Measurements from ENCODE around the gene RAB37. TPM values are rescaled to one million over a fixed set of nuclear protein-coding genes. Genes with fewer than 3 reads are reported as not detected.

Gene RAB37
- total and polyA plus RNA-seq, 9 of the 15 experiments (the other 6 are each of a cell fraction or from before 2014, with no cell fraction given) = 0.03 to 0.27 (median 0.11) TPM; not detected in 4

GRCh38 chr17:74758848-74759168 is 21.8 kb downstream of the RAB37 start:
- WGBS (ENCODE audit: insufficient coverage, low coverage, missing lambda C conversion rate) = 100% methylated on average over 2 of the region's 2 CpGs
- Histone ChIP-seq H3K4me1 (replicated peaks in 1 of 2; ENCODE audit: control insufficient read depth in 2 of 2, insufficient read depth in 2 of 2, low read length in 2 of 2) (peaks cover 37 to 72% of the 10 kb centered on the region in 2 experiments), H3K4me2 (ENCODE audit: insufficient read depth, low read length) (no peak overlapping the region), H3K79me2 (ENCODE audit: control insufficient read depth, insufficient read depth, low read length) (peaks cover 64% of the 10 kb centered on the region), H2AFZ (ENCODE audit: low read depth, low read length) (no peak overlapping the region), H3K9ac (ENCODE audit: insufficient read depth in 1 of 2, low read depth in 2 of 2, low read length in 2 of 2) (peak overlapping the region in 1 of 2 experiments; percentile 70; a peak in 2 of 4 replicates), H3K9me3 (replicated peaks; ENCODE audit: control insufficient read depth, insufficient read depth, low read depth, low read length) (no peaks in the 10 kb centered on the region), H3K9me1 (ENCODE audit: control insufficient read depth, insufficient read depth, low read length) (peaks cover 27% of the 10 kb centered on the region), H3K36me3 (ENCODE audit: control insufficient read depth, insufficient read depth, low read length) (peaks cover 9% of the 10 kb centered on the region; the same call in 2 of the 3 replicates), H3K4me3 (no peak overlapping the region), H4K20me1 (replicated peaks; ENCODE audit: control insufficient read depth, insufficient read depth, low read length) (peaks cover 31% of the 10 kb centered on the region; the same call in 1 of the 2 replicates), H3K27ac (ENCODE audit: extremely low read depth, low read depth, low read length) (no peak overlapping the region), H3K27me3 (ENCODE audit: control insufficient read depth in 2 of 2, insufficient read depth in 2 of 2, low read length in 2 of 2) (no peaks in the 10 kb centered on the region)
- FAIRE-seq (no peak), DNase-seq (ENCODE audit: extremely low read depth in 1 of 4, low spot score in 3 of 4) (peak in 1 of 4 experiments; percentile 49), ATAC-seq (peak; percentile 11; the same call in 1 of the 3 replicates)
- BruUV-seq (replicated peaks) = no TSS peak
- POLR2A ChIA-PET = interaction anchor here (0.8 to 2.7 kb wide), 4 partner anchors 9 to 17 kb away, joined by 3 to 22 read pairs (median 4); no protein-coding TSS in a partner anchor
- TF ChIP-seq ZNF316 (IDR thresholded peaks at IDR 0.05) (peak; percentile 89), MCM7 (IDR thresholded peaks at IDR 0.05) (no peak), MAFG (tag; conservative IDR thresholded peaks at IDR 0.05) (peak; percentile 74), TFAP4 (CRISPR knock-in tag; IDR thresholded peaks at IDR 0.05; ENCODE audit: borderline replicate concordance) (peak; percentile 61; the same call in 1 of the 2 replicates), POLR2AphosphoS5 (IDR thresholded peaks at IDR 0.05; ENCODE audit: control insufficient read depth, insufficient read depth, low read depth, low read length) (no peak), MAFK (IDR thresholded peaks at IDR 0.05; ENCODE audit: low read length) (peak; percentile 71), NFE2 (IDR thresholded peaks at IDR 0.05; ENCODE audit: low read depth) (peak; percentile 58; the same call in 1 of the 2 replicates), C11orf30 (IDR thresholded peaks at IDR 0.05; ENCODE audit: low read depth) (peak; percentile 88)
- in situ Hi-C loops (cut with MboI) (no loop called here), intact Hi-C loops (cut with micrococcal nuclease) (no loop called here)
- CTCF ChIA-PET (ENCODE audit: low intra/inter-chr PET ratio) = no interaction called here

All from K562 (cell line).